Upper lobe of right lung (tissue), 1 donor: Measurements from ENCODE around the gene TSPO. TPM values are rescaled to one million over a fixed set of nuclear protein-coding genes. Genes with fewer than 3 reads are reported as not detected.

Experiments
- ATAC-seq: fragments of 200-7000 bp; cut with Tn5 transposase; one replicate; pipeline ENCODE4 v1.9.1; 2020; ENCODE audit warnings: mild to moderate bottlenecking, moderate library complexity
- DNase-seq: peaks from one replicate; pipeline ENCODE4 v3.0.0-alpha.2; 2020
- H3K27ac ChIP-seq: fragments of 200-600 bp; one replicate; pipeline ENCODE4 v1.8.0; 2022
- H3K27me3 ChIP-seq: fragments of 200-600 bp; one replicate; pipeline ENCODE4 v1.8.0; 2022; ENCODE audit warnings: mild to moderate bottlenecking
- H3K36me3 ChIP-seq: fragments of 200-600 bp; one replicate; pipeline ENCODE4 v1.8.0; 2022
- H3K4me1 ChIP-seq: fragments of 200-600 bp; one replicate; pipeline ENCODE4 v1.8.0; 2022
- H3K4me3 ChIP-seq: fragments of 200-600 bp; one replicate; pipeline ENCODE4 v1.8.0; 2022; ENCODE audit warnings: mild to moderate bottlenecking
- H3K9me3 ChIP-seq: fragments of 200-600 bp; one replicate; pipeline ENCODE4 v1.8.0; 2022
- intact Hi-C: fragments of 100-400 bp; cut with DNase I; formaldehyde crosslinking; loops from one replicate; pipeline ENCODE4 v1.11.0; 2022
- total RNA-seq: library from RNA; stranded (reverse); fragmentation: NEBNext Ultra II Directional; extraction: Animal tissue kit (Norgen Biotek cat#: 25700); gene quantifications from one replicate; pipeline ENCODE4 v1.2.1, GENCODE V29; 2021
- TF ChIP-seq, protein P1 (sequence below): fragments of 200-600 bp; IDR thresholded peaks from one replicate; pipeline ENCODE4 v1.8.0; 2022; ENCODE audit warnings: antibody characterized with exemption
- donor health status: DM: no; HTN: yes; CAD: no; lungs with severe emphysema.

TSPO gene
- total RNA-seq, 1 donor from 2014 or later: 185 TPM

DNA sequence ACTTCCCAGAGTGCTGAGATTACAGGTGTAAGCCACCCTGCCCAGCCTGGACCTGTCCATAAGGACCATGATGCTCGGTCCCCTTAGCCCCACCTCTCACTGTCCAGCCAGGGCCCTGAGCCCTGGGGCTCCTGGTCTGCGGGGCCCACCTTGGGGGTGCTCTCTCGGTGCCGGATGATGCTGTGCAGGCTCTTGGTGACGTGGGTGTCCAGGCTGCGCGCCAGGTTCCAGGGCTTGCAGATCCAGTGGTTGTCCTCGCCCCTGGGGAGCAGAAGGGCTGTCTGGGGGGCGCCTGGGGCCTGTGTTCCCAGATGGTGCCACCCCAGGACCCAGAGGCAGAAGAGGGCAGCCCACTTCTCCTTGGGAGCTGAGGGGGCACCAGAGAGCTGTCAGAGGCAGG is 22.2 kb downstream of the TSPO start:
- no peak for ATAC-seq
- no peak for DNase-seq
- Histone ChIP-seq H3K36me3 (peaks cover 52% of the 10 kb centered on the region), H3K4me1 (no peaks in the 10 kb centered on the region), H3K9me3 (no peaks in the 10 kb centered on the region), H3K27me3 (no peaks in the 10 kb centered on the region), H3K4me3 (no peak overlapping the region), H3K27ac (no peak overlapping the region)
- TF ChIP-seq, protein P1, sequence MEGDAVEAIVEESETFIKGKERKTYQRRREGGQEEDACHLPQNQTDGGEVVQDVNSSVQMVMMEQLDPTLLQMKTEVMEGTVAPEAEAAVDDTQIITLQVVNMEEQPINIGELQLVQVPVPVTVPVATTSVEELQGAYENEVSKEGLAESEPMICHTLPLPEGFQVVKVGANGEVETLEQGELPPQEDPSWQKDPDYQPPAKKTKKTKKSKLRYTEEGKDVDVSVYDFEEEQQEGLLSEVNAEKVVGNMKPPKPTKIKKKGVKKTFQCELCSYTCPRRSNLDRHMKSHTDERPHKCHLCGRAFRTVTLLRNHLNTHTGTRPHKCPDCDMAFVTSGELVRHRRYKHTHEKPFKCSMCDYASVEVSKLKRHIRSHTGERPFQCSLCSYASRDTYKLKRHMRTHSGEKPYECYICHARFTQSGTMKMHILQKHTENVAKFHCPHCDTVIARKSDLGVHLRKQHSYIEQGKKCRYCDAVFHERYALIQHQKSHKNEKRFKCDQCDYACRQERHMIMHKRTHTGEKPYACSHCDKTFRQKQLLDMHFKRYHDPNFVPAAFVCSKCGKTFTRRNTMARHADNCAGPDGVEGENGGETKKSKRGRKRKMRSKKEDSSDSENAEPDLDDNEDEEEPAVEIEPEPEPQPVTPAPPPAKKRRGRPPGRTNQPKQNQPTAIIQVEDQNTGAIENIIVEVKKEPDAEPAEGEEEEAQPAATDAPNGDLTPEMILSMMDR: no peak
- intact Hi-C loops: no loop called here

DNA sequence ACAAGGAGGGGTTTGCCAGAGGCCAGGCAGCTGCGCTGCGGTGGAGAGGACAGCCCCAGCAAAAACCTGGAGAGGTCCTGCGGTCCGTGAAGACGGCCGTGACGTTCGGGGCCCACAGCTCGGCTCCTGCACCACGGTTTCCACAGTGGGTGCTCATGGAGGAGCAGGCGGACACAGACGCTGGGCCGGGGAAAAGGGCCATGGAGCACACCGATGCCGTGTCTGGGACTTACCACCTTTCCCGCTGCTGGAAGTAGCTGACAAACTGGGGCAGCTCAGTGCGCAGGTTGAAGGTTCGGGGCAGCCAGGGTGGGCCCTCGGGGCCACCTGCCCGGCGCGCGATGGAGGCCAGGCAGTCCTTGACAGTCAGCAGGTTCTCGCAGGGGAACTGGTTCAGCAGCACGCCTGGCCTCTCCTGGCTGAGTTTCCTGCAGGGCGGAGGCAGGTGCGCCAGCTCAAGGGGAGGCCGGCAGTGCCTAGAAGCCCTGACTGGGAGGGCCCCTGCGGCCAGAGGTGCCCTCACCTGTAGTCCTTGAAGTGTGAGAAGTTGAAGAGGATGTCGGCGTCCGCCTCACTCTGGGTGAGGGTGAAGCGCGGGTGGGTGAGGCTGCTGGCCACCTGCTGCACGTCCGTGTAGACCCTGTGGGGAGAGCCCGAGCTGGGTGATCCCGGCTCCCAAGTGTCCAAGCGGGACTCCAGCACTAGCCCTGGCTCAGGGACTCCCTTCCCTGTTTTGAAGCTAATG is 22.8 kb downstream of the TSPO start:
- H3K9me3 ChIP-seq: no peaks in the 10 kb centered on the region
- H3K4me3 ChIP-seq: no peak overlapping the region
- peaks cover 55% of the 10 kb centered on the region for H3K36me3 ChIP-seq
- no peak for ATAC-seq
- intact Hi-C loops: no loop called here
- H3K27ac ChIP-seq: no peak overlapping the region
- no peaks in the 10 kb centered on the region for H3K4me1 ChIP-seq
- H3K27me3 ChIP-seq: no peaks in the 10 kb centered on the region
- TF ChIP-seq, protein P1: no peak
- no peak for DNase-seq

DNA sequence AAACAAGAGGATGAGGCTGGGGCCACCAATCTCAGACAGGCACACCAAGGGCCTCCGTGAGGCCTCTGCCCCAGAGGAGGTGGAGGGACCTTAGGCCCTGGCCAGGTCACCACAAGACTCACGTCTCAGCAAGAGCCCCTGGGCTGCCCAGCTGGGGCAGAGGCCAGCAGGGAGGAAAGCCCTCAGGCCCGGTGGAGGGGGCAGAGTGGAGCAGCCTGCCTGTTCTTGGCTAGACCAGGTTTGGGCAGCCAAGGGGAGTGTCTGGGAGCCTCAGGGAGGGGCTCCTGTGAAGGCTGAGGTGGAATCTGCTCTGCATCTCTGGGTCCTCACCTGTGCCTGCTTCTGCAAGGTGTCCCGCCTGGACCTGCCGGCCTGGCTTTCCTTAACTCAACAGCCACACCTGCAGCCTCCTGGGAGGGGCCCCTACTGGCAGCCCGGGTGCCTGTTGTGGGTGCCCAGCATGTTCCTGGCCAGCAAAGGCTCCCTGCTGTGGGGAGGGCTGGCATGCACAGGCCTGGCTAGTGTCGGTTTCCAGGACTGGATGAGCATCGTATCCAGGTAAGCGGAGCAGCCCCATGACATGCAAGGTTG is 23.7 kb downstream of the TSPO start:
- TF ChIP-seq, protein P1: no peak
- H3K4me3 ChIP-seq: no peak overlapping the region
- no peaks in the 10 kb centered on the region for H3K9me3 ChIP-seq
- H3K36me3 ChIP-seq: peaks cover 61% of the 10 kb centered on the region
- no peaks in the 10 kb centered on the region for H3K27me3 ChIP-seq
- H3K4me1 ChIP-seq: no peaks in the 10 kb centered on the region
- intact Hi-C loops: no loop called here
- DNase-seq (no peak), ATAC-seq (no peak)
- no peak overlapping the region for H3K27ac ChIP-seq

DNA sequence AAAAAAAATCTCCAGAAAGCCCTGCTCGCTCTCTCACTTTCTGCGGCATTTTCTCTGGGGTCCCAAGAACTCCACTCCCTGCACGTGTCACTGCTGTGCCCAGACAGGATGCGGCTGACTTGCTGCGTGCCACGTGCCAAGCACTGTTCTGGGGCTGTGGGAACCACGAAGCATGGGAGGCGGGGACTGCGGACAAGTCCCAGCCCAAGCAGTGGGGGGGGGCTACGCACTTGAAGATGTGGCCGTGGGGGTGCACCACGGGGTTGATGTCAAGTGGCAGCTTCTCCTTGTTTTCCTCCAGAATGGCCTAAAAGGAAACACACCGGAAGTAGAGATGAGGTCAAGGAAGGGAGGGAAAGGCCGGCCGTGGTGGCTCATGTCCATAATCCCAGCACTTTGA is 24.7 kb downstream of the TSPO start:
- no peak for ATAC-seq
- Histone ChIP-seq H3K27ac (no peak overlapping the region), H3K36me3 (peaks cover 52% of the 10 kb centered on the region), H3K27me3 (no peaks in the 10 kb centered on the region), H3K4me1 (no peaks in the 10 kb centered on the region), H3K4me3 (no peak overlapping the region), H3K9me3 (no peaks in the 10 kb centered on the region)
- DNase-seq: no peak
- intact Hi-C loops: no loop called here
- TF ChIP-seq, protein P1: no peak

DNA sequence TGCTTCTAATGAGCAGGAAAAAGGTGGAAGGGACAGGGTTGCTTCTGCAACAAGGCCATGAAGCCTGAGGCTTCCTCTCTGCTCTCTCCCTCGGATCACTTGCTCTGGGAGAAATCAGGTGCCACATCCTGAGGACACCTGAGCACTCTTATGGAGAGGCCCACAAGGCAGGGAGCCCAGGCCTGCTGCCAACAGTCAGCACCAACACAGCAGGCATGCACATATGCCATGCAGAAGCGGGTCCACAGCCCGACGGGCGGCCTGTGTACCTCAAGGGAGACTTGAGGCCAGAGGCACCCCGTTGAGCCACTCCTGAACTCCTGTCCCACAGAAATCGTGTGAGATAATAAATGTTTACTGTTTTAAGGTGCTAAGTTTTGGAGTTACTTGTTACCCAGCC is 26.1 kb downstream of the TSPO start:
- DNase-seq (peak; percentile 70), ATAC-seq (peak; percentile 14)
- Histone ChIP-seq H3K4me1 (no peaks in the 10 kb centered on the region), H3K27me3 (no peaks in the 10 kb centered on the region), H3K36me3 (peaks cover 38% of the 10 kb centered on the region), H3K9me3 (no peaks in the 10 kb centered on the region), H3K4me3 (no peak overlapping the region), H3K27ac (no peak overlapping the region)
- TF ChIP-seq, protein P1: no peak
- intact Hi-C loops: no loop called here
